DOHH2 (cell line): ENCODE results near the gene GGN.

Experiments
- EZH2phosphoT487 ChIP-seq: fragments of 200-600 bp; sonication (generic); IDR thresholded peaks from 2 replicates; pipeline ENCODE4 v1.6.1; 2017; ENCODE audit warnings: borderline replicate concordance, mild to moderate bottlenecking, antibody characterized with exemption, low read length, moderate library complexity, mixed read lengths
- TF ChIP-seq, protein P1 (sequence below): fragments of 200-600 bp; sonication (generic); IDR thresholded peaks from one replicate; pipeline ENCODE4 v1.5.1; 2014; ENCODE audit warnings: antibody characterized with exemption, mild to moderate bottlenecking, low read depth, low read length; ENCODE audit not compliant: poor library complexity, severe bottlenecking

DNA sequence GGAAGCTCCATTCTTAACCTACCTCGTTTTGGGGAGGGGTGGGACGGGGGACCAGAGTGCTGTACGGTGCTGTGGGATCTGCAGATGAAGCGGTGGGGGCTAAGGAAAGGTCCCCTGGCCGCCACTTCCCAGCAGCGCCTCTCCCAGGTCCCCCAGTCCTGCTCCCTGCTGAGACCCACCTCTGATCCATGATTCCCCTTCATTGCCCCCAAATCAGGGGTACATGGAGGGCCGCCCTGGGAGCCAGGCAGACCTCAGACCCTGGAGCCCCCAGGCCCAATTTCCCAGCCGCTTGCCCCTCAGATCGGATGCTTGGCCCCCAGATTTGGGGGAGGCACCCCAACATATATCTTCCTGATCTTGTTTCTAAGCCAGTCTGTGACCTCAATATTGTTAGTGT, 11.2 kb upstream of the GGN start:
- TF ChIP-seq, protein P1, sequence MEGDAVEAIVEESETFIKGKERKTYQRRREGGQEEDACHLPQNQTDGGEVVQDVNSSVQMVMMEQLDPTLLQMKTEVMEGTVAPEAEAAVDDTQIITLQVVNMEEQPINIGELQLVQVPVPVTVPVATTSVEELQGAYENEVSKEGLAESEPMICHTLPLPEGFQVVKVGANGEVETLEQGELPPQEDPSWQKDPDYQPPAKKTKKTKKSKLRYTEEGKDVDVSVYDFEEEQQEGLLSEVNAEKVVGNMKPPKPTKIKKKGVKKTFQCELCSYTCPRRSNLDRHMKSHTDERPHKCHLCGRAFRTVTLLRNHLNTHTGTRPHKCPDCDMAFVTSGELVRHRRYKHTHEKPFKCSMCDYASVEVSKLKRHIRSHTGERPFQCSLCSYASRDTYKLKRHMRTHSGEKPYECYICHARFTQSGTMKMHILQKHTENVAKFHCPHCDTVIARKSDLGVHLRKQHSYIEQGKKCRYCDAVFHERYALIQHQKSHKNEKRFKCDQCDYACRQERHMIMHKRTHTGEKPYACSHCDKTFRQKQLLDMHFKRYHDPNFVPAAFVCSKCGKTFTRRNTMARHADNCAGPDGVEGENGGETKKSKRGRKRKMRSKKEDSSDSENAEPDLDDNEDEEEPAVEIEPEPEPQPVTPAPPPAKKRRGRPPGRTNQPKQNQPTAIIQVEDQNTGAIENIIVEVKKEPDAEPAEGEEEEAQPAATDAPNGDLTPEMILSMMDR = no peak
- TF ChIP-seq EZH2phosphoT487 = no peak
